HG03175 (cell line): ENCODE data around the gene SPINK13.
"Not testable (repeated sequence)": the region's sequence is repeated elsewhere in the genome, so short reads cannot be mapped to it uniquely, and the experiment has no call there.

ENCODE experiments used
- ATAC-seq: cut with Tn5 transposase; IDR thresholded peaks from one replicate; pipeline ENCODE4 v1.9.1; 2021; ENCODE audit warnings: mild to moderate bottlenecking, moderate library complexity; ENCODE audit not compliant: unreplicated experiment

Gene SPINK13

GRCh38 chr5:148268566-148268965 is at the start of gene SPINK13:
Gene SPINK13 (plus strand): TSS chr5:148268794. CDS start chr5:148270073, 1,279 bp downstream.
- ATAC-seq: no peak

GRCh38 chr5:148221508-148221907 is 47.1 kb upstream of the SPINK13 start:
- no peak for ATAC-seq

GRCh38 chr5:148224117-148224742 is 44.4 kb upstream of the SPINK13 start:
- no peak for ATAC-seq

GRCh38 chr5:148228392-148228984 is 40.1 kb upstream of the SPINK13 start:
- ATAC-seq: no peak

- ATAC-seq: no peak
Measured at GRCh38 chr5:148229840-148230239, 38.8 kb upstream of the SPINK13 start.

GRCh38 chr5:148230240-148230639 is 38.4 kb upstream of the SPINK13 start:
- no peak for ATAC-seq

- ATAC-seq: no peak
Measured at GRCh38 chr5:148237785-148238417, 30.7 kb upstream of the SPINK13 start.

GRCh38 chr5:148238418-148238794 is 30.2 kb upstream of the SPINK13 start, which contains the start of gene MARCOL:
Gene MARCOL (plus strand): TSS chr5:148238525. CDS start chr5:148238598, 73 bp downstream.
- ATAC-seq: no peak

GRCh38 chr5:148248894-148249293 is 19.7 kb upstream of the SPINK13 start:
- no peak for ATAC-seq

GRCh38 chr5:148255456-148255855 is 13.1 kb upstream of the SPINK13 start:
- ATAC-seq: no peak

- no peak for ATAC-seq
Measured at GRCh38 chr5:148259288-148259687, 9.3 kb upstream of the SPINK13 start.

GRCh38 chr5:148261221-148261620 is 7.4 kb upstream of the SPINK13 start:
- ATAC-seq: no peak

- ATAC-seq: no peak
Measured at GRCh38 chr5:148267962-148268361, 632 bp upstream of the SPINK13 start.

- ATAC-seq: not testable (repeated sequence)
Measured at GRCh38 chr5:148275129-148275528, 6.5 kb downstream of the SPINK13 start.

GRCh38 chr5:148280893-148281292 is 12.3 kb downstream of the SPINK13 start:
- ATAC-seq: not testable (repeated sequence)

- not testable (repeated sequence) for ATAC-seq
Measured at GRCh38 chr5:148281336-148281735, 12.7 kb downstream of the SPINK13 start.

GRCh38 chr5:148290271-148291195 is 21.9 kb downstream of the SPINK13 start:
- peak; percentile 62 for ATAC-seq

- ATAC-seq: no peak
Measured at GRCh38 chr5:148297731-148298130, 29.1 kb downstream of the SPINK13 start.

GRCh38 chr5:148306446-148306845 is 37.9 kb downstream of the SPINK13 start:
- no peak for ATAC-seq

GRCh38 chr5:148309019-148309418 is 40.4 kb downstream of the SPINK13 start:
- ATAC-seq: no peak

- no peak for ATAC-seq
Measured at GRCh38 chr5:148309746-148310145, 41.2 kb downstream of the SPINK13 start.
